SK-N-SH treated with all-trans-retinoic acid at 6 μM for 48 hours (cell line): Measurements from ENCODE around the gene SLC6A3.

Experiments used
- ARNTL ChIP-seq: fragments of 450-650 bp; formaldehyde crosslinking; IDR thresholded peaks from 2 replicates; pipeline ENCODE4 v1.5.0; 2020; ENCODE audit warnings: low read depth, mild to moderate bottlenecking, moderate library complexity, borderline replicate concordance
- CSDC2 ChIP-seq: fragments of 250-450 bp; sonication (Bioruptor Pico); IDR thresholded peaks from 2 replicates; pipeline ENCODE4 v1.5.0; 2020; ENCODE audit warnings: mild to moderate bottlenecking, moderate library complexity
- ESRRG ChIP-seq: fragments of 250-450 bp; sonication (Bioruptor Pico); IDR thresholded peaks from 2 replicates; pipeline ENCODE4 v1.6.1; 2021; ENCODE audit warnings: mild to moderate bottlenecking
- ISL1 ChIP-seq: fragments of 250-450 bp; sonication (Bioruptor Pico); IDR thresholded peaks from 2 replicates; pipeline ENCODE4 v2.1.2; 2022; ENCODE audit warnings: mild to moderate bottlenecking, moderate library complexity
- TCF4 ChIP-seq: fragments of 250-450 bp; sonication (Bioruptor Pico); IDR thresholded peaks from 2 replicates; pipeline ENCODE4 v1.8.0; 2021; ENCODE audit warnings: mild to moderate bottlenecking, moderate library complexity, borderline replicate concordance
- TOX ChIP-seq: fragments of 250-450 bp; sonication (Bioruptor Pico); IDR thresholded peaks from 2 replicates; pipeline ENCODE4 v1.8.0; 2021; ENCODE audit warnings: mild to moderate bottlenecking, moderate library complexity, borderline replicate concordance
- ZC3H10 ChIP-seq: fragments of 250-450 bp; sonication (Bioruptor Pico); IDR thresholded peaks from 2 replicates; pipeline ENCODE4 v1.5.1; 2021; ENCODE audit warnings: mild to moderate bottlenecking, moderate library complexity
- ZFP3 ChIP-seq: fragments of 250-450 bp; sonication (Bioruptor Pico); IDR thresholded peaks from 2 replicates; pipeline ENCODE4 v1.5.0; 2020; ENCODE audit warnings: mild to moderate bottlenecking, moderate library complexity
- ZFP30 ChIP-seq: fragments of 450-650 bp; formaldehyde crosslinking; IDR thresholded peaks from 2 replicates; pipeline ENCODE4 v1.5.0; 2022; ENCODE audit warnings: mild to moderate bottlenecking, moderate library complexity
- TF ChIP-seq, protein P1 (sequence below): fragments of 250-450 bp; sonication (Bioruptor Pico); IDR thresholded peaks from 2 replicates; pipeline ENCODE4 v1.8.0; 2020; ENCODE audit warnings: mild to moderate bottlenecking, moderate library complexity, borderline replicate concordance
- TF ChIP-seq, protein P2 (sequence below): fragments of 250-450 bp; sonication (Bioruptor Pico); IDR thresholded peaks from 2 replicates; pipeline ENCODE4 v1.5.1; 2020; ENCODE audit warnings: low read depth, mild to moderate bottlenecking, moderate library complexity
- TF ChIP-seq, protein P3 (sequence below): fragments of 250-450 bp; sonication (Bioruptor Pico); IDR thresholded peaks from 2 replicates; pipeline ENCODE4 v1.8.0; 2021; ENCODE audit warnings: low read depth, mild to moderate bottlenecking, moderate library complexity, borderline replicate concordance

DNA sequence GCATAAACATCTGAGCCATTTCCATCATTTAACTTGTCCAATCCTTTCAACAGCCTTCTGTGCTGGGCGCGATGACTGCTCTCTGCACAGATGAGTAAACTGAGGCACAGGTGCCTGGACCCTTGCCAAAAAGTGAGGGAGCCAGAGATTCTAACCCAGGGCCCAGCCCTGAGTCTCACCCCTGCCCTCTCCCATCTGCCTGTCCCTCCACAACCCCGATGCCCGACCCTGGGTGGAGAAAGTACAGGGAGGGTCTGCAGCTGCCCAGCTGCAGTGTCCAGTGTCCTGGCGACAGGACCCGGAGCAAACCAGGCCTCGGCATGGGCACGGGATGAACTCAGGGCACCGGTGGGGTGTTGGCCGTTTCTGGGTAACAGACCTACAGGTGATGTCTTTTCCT, 60.7 kb downstream of the SLC6A3 start:
- TF ChIP-seq TOX (CRISPR knock-in tag) = no peak
- TF ChIP-seq ESRRG (CRISPR knock-in tag) = no peak
- no peak for TF ChIP-seq ISL1
- no peak for TF ChIP-seq ARNTL
- TF ChIP-seq, protein P1, sequence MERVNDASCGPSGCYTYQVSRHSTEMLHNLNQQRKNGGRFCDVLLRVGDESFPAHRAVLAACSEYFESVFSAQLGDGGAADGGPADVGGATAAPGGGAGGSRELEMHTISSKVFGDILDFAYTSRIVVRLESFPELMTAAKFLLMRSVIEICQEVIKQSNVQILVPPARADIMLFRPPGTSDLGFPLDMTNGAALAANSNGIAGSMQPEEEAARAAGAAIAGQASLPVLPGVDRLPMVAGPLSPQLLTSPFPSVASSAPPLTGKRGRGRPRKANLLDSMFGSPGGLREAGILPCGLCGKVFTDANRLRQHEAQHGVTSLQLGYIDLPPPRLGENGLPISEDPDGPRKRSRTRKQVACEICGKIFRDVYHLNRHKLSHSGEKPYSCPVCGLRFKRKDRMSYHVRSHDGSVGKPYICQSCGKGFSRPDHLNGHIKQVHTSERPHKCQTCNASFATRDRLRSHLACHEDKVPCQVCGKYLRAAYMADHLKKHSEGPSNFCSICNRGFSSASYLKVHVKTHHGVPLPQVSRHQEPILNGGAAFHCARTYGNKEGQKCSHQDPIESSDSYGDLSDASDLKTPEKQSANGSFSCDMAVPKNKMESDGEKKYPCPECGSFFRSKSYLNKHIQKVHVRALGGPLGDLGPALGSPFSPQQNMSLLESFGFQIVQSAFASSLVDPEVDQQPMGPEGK (CRISPR knock-in tag) = no peak
- TF ChIP-seq, protein P2, sequence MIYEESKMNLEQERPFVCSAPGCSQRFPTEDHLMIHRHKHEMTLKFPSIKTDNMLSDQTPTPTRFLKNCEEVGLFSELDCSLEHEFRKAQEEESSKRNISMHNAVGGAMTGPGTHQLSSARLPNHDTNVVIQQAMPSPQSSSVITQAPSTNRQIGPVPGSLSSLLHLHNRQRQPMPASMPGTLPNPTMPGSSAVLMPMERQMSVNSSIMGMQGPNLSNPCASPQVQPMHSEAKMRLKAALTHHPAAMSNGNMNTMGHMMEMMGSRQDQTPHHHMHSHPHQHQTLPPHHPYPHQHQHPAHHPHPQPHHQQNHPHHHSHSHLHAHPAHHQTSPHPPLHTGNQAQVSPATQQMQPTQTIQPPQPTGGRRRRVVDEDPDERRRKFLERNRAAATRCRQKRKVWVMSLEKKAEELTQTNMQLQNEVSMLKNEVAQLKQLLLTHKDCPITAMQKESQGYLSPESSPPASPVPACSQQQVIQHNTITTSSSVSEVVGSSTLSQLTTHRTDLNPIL (CRISPR knock-in tag) = no peak
- no peak for TF ChIP-seq ZFP3 (CRISPR knock-in tag)
- TF ChIP-seq CSDC2 = no peak
- TF ChIP-seq, protein P3, sequence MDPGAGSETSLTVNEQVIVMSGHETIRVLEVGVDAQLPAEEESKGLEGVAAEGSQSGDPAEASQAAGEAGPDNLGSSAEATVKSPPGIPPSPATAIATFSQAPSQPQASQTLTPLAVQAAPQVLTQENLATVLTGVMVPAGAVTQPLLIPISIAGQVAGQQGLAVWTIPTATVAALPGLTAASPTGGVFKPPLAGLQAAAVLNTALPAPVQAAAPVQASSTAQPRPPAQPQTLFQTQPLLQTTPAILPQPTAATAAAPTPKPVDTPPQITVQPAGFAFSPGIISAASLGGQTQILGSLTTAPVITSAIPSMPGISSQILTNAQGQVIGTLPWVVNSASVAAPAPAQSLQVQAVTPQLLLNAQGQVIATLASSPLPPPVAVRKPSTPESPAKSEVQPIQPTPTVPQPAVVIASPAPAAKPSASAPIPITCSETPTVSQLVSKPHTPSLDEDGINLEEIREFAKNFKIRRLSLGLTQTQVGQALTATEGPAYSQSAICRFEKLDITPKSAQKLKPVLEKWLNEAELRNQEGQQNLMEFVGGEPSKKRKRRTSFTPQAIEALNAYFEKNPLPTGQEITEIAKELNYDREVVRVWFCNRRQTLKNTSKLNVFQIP (CRISPR knock-in tag) = no peak
- TF ChIP-seq ZFP30 (CRISPR knock-in tag) = no peak
- TF ChIP-seq ZC3H10 (CRISPR knock-in tag) = no peak
- no peak for TF ChIP-seq TCF4
